EL (cell line): ENCODE data around the gene EXOC4.
"Not testable (repeated sequence)": the region's sequence is repeated elsewhere in the genome, so short reads cannot be mapped to it uniquely, and the experiment has no call there.

ENCODE experiments used
- DNase-seq: peaks from one replicate; pipeline ENCODE4 v3.0.0-alpha.2; 2016

Gene EXOC4

GRCh38 chr7:133962646-133963045 is 709.8 kb downstream of the EXOC4 start:
- DNase-seq: no peak

GRCh38 chr7:133963629-133964028 is 710.8 kb downstream of the EXOC4 start:
- DNase-seq: no peak

- no peak for DNase-seq
Observed at GRCh38 chr7:133971625-133972024, 718.7 kb downstream of the EXOC4 start.

GRCh38 chr7:133973710-133974109 is 720.8 kb downstream of the EXOC4 start:
- no peak for DNase-seq

DNA sequence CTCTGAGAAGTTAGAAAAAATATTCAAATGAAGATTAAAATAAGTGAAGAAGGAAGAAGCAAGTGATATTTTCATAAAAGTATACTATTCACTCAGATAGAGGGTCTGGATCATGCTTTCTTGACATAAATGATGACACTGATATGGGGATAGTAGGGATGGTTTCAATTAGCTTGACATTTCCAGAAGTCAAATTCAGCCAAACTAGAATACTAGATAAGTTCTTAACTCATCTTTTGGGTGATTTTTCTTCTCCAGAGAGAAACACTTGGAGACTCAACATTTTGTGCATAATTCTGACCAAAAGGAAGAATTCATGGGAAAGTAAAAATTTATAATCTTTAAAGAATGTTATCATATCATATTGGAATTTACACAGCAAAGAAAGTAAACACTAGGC is 722.3 kb downstream of the EXOC4 start:
- peak; percentile 11 for DNase-seq

GRCh38 chr7:133976140-133976539 is 723.3 kb downstream of the EXOC4 start:
- no peak for DNase-seq

DNA sequence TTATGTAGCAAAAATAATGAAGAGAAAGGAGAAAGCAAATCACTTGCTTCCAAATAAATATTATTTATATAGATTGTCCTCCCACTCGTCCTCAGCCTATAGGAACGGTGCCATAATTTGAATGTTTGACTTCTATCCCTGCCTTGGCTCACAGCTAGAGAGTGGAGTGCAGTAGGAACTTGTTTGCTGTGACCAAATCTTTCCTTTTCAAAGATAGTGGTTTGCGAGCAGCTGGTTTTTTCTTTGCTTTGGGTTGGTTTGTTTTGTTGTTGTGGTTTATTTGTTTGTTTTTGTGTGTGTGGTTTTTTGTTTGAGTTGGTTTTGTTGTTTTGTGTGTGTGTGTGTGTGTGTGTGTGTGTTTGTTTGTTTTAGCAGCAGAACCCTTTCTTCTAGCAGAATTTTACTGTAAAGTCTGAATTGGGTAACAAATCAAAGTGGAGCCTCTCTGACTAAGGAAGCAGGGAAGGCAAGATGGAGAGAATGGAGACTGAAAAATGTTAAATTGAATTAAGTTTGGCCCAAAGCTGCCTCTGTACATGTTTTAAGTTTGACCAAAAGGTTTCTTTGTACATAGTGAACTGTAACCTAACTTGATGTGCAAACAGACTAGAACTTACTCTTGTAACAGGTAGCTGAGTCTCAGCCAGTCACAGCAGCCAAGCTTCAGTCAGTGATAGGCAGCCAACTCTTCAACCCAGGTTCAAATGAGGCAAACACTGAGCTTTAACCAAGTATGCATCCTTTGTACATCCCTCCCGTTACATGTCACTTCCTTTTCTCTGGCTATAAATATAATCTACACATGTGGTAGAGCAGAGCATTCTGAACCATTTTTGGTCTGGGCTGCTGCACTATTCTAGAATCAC is 724.8 kb downstream of the EXOC4 start:
- DNase-seq: no peak

DNA sequence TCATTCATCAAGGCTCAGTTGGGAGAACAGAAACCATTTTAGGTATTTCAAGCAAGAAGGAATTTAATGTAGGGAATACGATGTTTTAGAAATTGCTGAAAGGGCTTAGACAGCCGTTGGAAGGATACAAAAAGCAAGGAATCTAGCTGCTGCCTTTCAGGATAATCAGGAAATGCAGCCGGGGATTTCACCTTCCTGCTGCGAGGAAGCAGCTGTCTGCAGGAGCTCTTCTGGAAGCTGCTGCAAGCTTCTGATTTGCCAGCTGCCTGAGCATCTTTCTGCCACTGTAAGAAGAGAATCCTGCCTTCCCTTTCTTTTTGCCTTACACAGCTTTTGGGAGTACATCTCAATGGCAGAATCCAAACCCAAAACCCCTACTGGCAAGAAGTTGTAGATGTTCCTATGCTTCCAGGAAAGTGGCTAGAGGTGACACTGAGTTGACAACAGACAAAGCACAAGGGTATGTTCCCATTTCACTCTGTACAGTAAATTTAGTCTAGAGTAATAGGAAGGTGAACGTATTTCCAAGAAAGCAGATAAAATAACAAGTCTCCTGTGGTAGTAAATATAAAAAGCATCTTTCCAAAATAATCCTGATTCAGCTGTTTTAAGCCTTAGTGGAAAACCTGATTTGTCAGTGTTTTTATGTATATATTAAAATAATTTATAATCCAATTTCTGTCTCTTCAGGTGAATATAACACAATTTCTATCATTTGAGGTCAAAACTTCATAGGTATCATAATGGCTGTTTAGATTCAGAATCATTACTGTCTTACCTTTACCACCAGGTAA is 725.8 kb downstream of the EXOC4 start:
- no peak for DNase-seq

DNA sequence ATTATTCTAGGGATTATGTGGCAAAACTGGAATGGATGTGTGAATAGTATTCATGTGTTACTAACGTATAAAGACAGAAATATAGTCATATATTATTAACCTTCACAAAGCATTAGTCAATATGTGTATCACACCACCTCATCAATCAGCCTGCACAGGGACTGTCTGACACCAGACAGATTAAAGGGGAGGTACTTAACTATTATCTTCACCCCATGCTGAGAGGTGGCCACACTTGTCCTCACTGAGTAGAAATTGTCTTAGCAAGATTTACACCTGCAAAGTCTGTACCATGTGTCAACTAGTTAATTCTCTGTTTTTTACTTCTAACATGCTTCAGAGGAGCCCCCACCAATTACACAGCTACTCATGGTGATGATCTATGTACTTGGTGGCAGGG is 727.9 kb downstream of the EXOC4 start:
- DNase-seq: no peak

- DNase-seq: no peak
Observed at GRCh38 chr7:133983685-133984419, 731.0 kb downstream of the EXOC4 start.

DNA sequence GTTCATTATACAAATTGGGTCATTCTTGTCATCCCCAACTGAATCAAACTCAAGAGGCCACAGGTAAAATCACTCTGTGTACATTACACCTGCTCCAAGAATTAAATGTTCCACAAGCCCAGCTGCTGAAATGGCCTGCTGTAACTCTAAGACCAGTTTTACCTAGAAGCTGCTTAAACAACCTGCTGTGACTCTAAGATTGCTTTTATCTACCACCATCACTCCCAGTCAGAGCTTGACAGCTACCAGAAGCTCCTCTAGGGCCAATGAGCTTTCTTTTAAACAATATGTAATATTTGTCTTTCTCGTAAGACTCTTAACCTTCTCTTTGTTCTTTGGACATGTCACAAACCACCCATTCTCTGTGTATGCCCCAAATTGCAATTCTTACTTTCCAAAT is 732.4 kb downstream of the EXOC4 start:
- no peak for DNase-seq

- DNase-seq: no peak
Observed at GRCh38 chr7:133987582-133987981, 734.7 kb downstream of the EXOC4 start.

DNA sequence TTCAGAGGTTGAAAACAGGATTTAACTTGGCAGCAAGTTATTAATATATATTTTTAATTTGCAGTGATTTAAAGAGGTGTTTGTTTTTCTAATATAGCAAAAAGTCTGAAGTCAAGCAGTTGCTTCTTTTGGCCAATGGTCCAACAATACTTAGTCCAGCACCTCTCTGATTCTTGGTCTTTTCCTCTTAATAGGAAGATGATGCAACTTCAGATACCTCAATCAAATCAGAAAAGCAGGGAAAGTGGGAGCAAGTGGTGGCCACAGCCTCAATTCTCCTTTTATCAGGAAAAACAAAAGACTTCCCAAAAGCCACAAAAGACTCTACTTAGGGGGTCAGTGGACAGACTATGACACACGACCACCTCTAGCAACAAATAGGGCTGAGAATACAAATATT is 740.7 kb downstream of the EXOC4 start:
- DNase-seq: no peak

- not testable (repeated sequence) for DNase-seq
Observed at GRCh38 chr7:133994100-133994499, 741.2 kb downstream of the EXOC4 start.

DNA sequence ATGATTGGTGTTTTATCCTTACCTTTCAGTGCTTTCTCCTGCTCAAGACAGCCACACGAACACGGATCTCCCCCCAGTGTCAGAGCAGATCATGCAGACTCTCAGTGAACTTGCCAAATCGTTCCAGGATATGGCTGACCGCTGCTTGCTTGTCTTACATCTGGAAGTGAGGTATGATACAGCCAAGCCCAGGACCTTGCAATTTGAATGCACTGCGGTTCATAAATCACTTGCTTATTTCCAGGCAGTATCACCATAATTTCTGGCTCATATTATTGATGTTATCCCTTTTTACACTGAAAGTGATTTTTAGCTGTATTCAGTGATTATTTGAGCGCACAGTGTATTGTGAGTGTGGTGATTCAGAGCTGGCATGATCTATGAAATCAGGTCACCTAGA is 744.6 kb downstream of the EXOC4 start:
- no peak for DNase-seq

DNA sequence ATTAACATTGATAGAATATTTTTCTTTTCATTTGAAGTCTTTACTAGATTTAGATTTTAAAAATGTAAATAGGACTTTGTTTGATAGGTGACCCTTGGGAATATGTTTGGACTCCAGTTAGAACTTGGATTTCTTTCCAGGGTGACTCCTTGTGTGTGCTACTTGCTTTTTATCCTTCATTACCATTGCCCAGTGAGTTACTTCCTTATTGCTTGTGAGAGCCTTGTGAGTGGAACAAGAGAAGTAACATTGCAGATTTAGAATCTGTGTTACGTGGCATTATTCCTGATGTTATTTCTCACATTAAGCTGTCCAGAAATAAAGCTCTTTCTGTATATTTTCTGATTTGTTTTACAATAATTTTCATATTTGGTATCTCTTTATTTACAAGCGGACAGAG is 746.3 kb downstream of the EXOC4 start:
- no peak for DNase-seq

DNA sequence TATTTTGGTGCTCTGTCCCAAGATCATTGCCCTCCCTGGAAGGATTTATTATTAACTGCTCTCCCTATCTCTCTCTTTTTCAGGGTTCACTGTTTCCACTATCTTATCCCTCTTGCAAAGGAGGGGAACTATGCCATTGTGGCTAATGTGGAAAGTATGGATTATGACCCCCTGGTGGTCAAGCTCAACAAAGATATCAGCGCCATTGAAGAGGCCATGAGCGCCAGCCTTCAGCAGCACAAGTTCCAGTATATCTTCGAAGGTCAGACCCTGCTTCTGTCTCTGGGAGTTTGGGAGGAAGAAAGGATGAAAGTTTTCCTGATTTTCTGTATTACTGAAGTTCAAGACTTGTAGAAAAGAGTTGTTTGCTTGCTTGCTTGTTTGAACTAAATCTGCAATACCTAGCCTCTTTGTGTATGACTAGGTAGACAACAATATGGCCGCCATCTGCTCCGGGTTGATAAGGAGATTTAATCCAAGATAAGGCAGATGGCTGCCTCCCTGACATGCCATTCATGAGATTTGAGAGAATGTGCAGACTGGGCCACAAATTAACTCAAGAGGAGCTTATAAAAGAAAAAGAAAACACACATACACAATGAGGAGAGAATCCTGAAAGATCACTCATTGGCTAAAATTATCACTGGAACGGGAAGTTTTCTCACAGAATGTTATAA is 752.1 kb downstream of the EXOC4 start:
- DNase-seq: no peak

DNA sequence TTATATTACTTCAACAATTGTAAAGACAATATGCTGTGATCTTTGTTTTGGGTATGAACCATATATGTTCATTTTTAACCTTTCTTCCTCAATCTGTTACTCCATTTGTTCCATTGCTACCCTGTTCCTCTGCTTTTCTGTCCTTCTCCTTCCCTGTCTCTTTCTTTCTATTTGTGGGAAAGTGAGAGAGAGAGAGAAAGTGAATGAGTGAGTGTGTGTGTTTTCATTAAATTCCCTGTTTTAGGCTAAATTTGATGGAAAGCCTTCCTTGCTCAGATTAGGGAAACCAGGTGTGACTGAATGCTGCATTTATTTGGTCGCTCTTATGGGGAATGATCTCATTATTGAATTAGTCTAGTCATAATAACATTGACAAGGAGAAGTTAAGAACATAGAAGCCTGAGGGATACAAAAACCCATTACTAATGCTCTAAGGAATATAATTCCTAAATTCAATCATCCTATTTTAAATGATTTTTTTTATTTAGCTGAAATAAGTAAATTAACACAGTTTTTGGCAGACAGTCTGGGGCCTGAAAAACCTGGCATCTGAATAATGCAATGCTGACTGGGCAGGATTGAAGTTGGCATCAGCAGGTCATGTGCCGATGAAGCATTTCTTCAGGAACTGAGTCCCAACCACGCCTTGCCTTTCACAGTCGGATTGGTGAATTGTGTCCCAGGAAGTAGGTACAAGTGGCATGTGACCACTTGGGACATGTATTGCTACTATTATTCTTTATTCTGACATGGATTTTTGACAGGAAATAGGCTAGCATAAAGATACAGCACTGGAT is 756.6 kb downstream of the EXOC4 start:
- DNase-seq: no peak

- no peak for DNase-seq
Observed at GRCh38 chr7:134013249-134013648, 760.4 kb downstream of the EXOC4 start.

DNA sequence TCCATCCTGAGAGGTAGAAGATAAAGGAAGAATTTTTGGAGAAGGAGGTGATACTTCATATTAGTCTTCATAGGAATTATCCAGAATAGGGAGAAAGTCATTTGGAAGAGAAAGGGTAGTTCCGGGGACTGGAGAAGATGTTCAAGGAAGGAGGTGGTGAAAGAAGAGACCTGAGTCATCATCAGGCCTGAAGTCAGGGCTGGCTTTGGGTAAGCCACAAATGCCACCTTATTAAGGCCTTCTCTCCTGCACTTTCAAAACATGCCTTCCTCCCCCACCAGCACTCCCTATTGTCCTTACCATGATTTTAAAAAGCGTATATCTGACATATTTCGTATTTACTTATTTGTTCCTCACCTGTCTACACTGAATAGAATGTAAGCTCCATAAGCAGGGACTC is 762.1 kb downstream of the EXOC4 start:
- no peak for DNase-seq

GRCh38 chr7:134016223-134016941 is 763.5 kb downstream of the EXOC4 start:
- DNase-seq: peak; percentile 30
